Ovary (tissue), 9 donors: ENCODE data around the gene GOSR2. TPM values are rescaled to one million over a fixed set of nuclear protein-coding genes. Genes with fewer than 3 reads are reported as not detected.

ENCODE experiments used
- DNase-seq, 5 donors: peaks; one replicate each; pipeline ENCODE4 v3.0.0-alpha.2; 2019 to 2020
- H3K27ac ChIP-seq, 2 donors: fragments of 200-600 bp; one replicate each; pipeline versions ENCODE4 v1.5.1 to v1.8.0; 2019 to 2022
- H3K27me3 ChIP-seq: fragments of 200-600 bp; one replicate; pipeline ENCODE4 v1.8.0; 2022
- H3K36me3 ChIP-seq: fragments of 200-600 bp; sonication (generic); one replicate; pipeline ENCODE4 v1.5.1; 2019
- H3K4me1 ChIP-seq: one replicate; pipeline ENCODE4 v1.8.1; 2013; ENCODE audit warnings: mild to moderate bottlenecking, moderate library complexity; ENCODE audit not compliant: insufficient read depth
- H3K4me3 ChIP-seq: fragments of 200-600 bp; sonication (generic); one replicate; pipeline ENCODE4 v1.5.1; 2017
- H3K9me3 ChIP-seq, 2 donors: fragments of 200-600 bp in 1 of 2; sonication (generic) in 1 of 2; one replicate each; pipeline versions ENCODE4 v1.5.1 to v1.8.1; 2013 to 2019; ENCODE audit warnings: mild to moderate bottlenecking in 1 of 2, moderate library complexity in 1 of 2
- CTCF ChIP-seq, 3 donors: fragments of 450-650 bp in 2 of 3; fragments of 200-600 bp in 1 of 3; IDR thresholded peaks; one replicate each; pipeline versions ENCODE4 v1.5.1 to v1.8.0; 2016 to 2022; ENCODE audit warnings: antibody characterized with exemption in 3 of 3, mild to moderate bottlenecking in 1 of 3
- EP300 ChIP-seq: sonication (generic); formaldehyde crosslinking; IDR thresholded peaks from one replicate; pipeline ENCODE4 v1.6.1; 2017; ENCODE audit warnings: antibody characterized with exemption
- POLR2A ChIP-seq: fragments of 450-650 bp; IDR thresholded peaks from one replicate; pipeline ENCODE4 v1.6.1; 2017; ENCODE audit warnings: antibody characterized with exemption, mild to moderate bottlenecking, moderate library complexity
- WGBS, 3 donors: extraction: QIAGEN DNeasy Blood & Tissue Kit in 1 of 3; methylation state at CpG; one replicate each; pipeline versions ENCODE4 v1.1.5 to v1.1.7; 2013 to 2017; 5-methylcytosine and 5-hydroxymethylcytosine counted together
- intact Hi-C, 4 donors: fragments of 100-400 bp; cut with DNase I; formaldehyde crosslinking; loops; one replicate each; pipeline versions ENCODE4 v1.11.0 to v1.15.1; 2022 to 2023
- polyA plus RNA-seq, 2 donors: library from polyadenylated mRNA; stranded (reverse); fragments of 200-250 nt in 1 of 2; fragments of 350-450 nt in 1 of 2; fragmentation: Illumina TruSeq in 1 of 2; extraction: RNeasy Lipid Tissue Mini Kit (QIAGEN cat#74804) in 1 of 2; gene quantifications; one replicate each; pipeline ENCODE4 v1.2.3, GENCODE V29; 2013 to 2014
- total RNA-seq, 7 donors: library from RNA; depleted of rRNA in 2 of 7; stranded (reverse); fragments of >200 nt in 2 of 7; fragmentation: NEBNext Ultra II Directional in 3 of 7; extraction: Animal tissue kit (Norgen Biotek cat#: 25700) in 3 of 7; gene quantifications; one replicate each; pipeline versions ENCODE4 v1.1.0 to v1.2.4, GENCODE V29; 2016 to 2023
- donor health status: DM: no; HTN: no; CAD: no; lungs with moderate emphysema.
- donor health status: DM: no; HTN: no; CAD: no.
- donor health status: Bipolar disorder and iron deficiency.
- donor health status: DM: yes; HTN: yes; CAD: no.
- donor health status: DM: no; HTN: no; CAD: no.
- donor health status: DM: yes; HTN: yes; CAD: no.

Gene GOSR2
- total and polyA plus RNA-seq, 9 donors = 24.2 to 79.3 (median 53.1) TPM

GRCh38 chr17:46894476-46895151 is 28.3 kb upstream of the GOSR2 start:
- H3K4me1 ChIP-seq = no peaks in the 10 kb centered on the region
- WGBS, 3 donors = 15 to 21% (median 19%) methylated on average over 29 of the region's 29 CpGs
- TF ChIP-seq EP300 = no peak
- TF ChIP-seq POLR2A = no peak
- no peak for TF ChIP-seq CTCF (IDR thresholded peaks at IDR 0.05)
- no peaks in the 10 kb centered on the region for H3K9me3 ChIP-seq
- H3K27me3 ChIP-seq = no peaks in the 10 kb centered on the region
- H3K36me3 ChIP-seq = no peaks in the 10 kb centered on the region
- no peak overlapping the region for H3K4me3 ChIP-seq
- no peak overlapping the region for H3K27ac ChIP-seq
- intact Hi-C loops = no loop called here
- no peak for DNase-seq

DNA sequence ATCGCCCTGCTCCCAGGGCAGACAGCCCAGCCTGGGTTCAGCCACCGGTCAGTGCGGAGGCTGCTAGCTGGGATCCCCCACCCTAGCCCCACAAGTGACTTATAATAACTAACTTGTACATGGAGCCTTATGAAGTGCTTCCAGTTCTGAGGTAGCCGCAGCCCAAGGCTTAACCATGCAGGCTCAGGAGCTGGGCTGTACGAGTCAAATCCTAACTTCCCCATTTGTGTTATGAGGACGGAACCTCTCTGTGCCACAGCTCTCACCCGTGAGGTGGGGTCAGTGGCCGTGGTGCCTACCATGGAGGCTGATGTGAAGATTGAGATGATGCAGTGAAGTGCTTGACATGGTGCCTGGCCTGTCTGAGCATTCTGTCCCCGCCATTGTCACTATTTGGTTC is 27.8 kb upstream of the GOSR2 start:
- intact Hi-C loops = no loop called here

GRCh38 chr17:46896991-46897390 is 26.0 kb upstream of the GOSR2 start:
- Histone ChIP-seq H3K9me3 (no peaks in the 10 kb centered on the region), H3K36me3 (no peaks in the 10 kb centered on the region), H3K27ac (no peak overlapping the region), H3K27me3 (no peaks in the 10 kb centered on the region), H3K4me1 (no peaks in the 10 kb centered on the region), H3K4me3 (no peak overlapping the region)
- no peak for DNase-seq
- TF ChIP-seq CTCF (IDR thresholded peaks at IDR 0.05) = no peak
- TF ChIP-seq EP300 = no peak
- TF ChIP-seq POLR2A = no peak
- 78 to 92% (median 83%) methylated on average over 9 of the region's 9 CpGs for WGBS, 3 donors
- intact Hi-C loops = no loop called here

More for the DNA sequence above, 27.8 kb upstream of the GOSR2 start:
- Histone ChIP-seq H3K27me3 (no peaks in the 10 kb centered on the region), H3K36me3 (no peaks in the 10 kb centered on the region), H3K9me3 (no peaks in the 10 kb centered on the region), H3K4me1 (no peaks in the 10 kb centered on the region), H3K27ac (no peak overlapping the region), H3K4me3 (no peak overlapping the region)
- TF ChIP-seq POLR2A = no peak
- no peak for TF ChIP-seq CTCF (IDR thresholded peaks at IDR 0.05)
- no peak for TF ChIP-seq EP300
- DNase-seq = no peak
- 70 to 80% (median 78%) methylated on average over 9 of the region's 9 CpGs for WGBS, 3 donors

DNA sequence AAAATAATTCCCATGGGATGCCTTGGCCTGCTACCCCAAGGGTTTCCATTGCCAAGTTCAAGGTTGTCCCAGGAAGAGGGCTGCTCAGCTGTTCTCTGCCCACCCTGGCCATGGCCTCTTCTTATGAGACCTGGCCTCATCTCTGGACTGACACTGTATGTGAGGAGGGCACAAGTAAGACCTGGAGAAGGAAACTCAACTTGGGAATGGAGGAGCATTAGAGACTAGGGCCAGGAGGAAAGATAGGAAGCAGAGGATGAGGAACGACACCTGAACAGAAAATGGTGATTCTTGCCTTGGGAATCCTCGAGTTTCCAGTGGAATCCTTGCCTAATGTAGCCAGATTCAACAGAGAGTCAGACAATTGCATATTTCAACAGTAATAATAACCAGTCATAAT is 24.6 kb upstream of the GOSR2 start:
- Histone ChIP-seq H3K27ac (no peak overlapping the region), H3K4me3 (no peak overlapping the region), H3K4me1 (no peaks in the 10 kb centered on the region), H3K27me3 (no peaks in the 10 kb centered on the region), H3K9me3 (no peaks in the 10 kb centered on the region), H3K36me3 (no peaks in the 10 kb centered on the region)
- DNase-seq = no peak
- WGBS, 3 donors = 67 to 73% (median 68%) methylated on average over 2 of the region's 2 CpGs
- intact Hi-C loops = no loop called here
- no peak for TF ChIP-seq POLR2A
- TF ChIP-seq CTCF (IDR thresholded peaks at IDR 0.05) = no peak
- TF ChIP-seq EP300 = no peak
